Endodermal cell (in vitro differentiated cells): Measurements from ENCODE around the gene BMP7. TPM values are rescaled to one million over a fixed set of nuclear protein-coding genes. Genes with fewer than 3 reads are reported as not detected.

Experiments
- DNase-seq: peaks from one replicate; pipeline ENCODE4 v3.0.0-alpha.2; 2017
- H3K27ac ChIP-seq: 2 replicates; pipeline ENCODE4 v1.5.1; 2013; ENCODE audit warnings: mild to moderate bottlenecking, low read depth, low read length, moderate library complexity
- H3K27me3 ChIP-seq: 2 replicates; pipeline ENCODE4 v1.6.1; 2013; ENCODE audit warnings: mild to moderate bottlenecking, low read length, moderate library complexity; ENCODE audit not compliant: insufficient read depth, control insufficient read depth, poor library complexity, severe bottlenecking
- H3K36me3 ChIP-seq: 2 replicates; pipeline ENCODE4 v1.7.0; 2013; ENCODE audit warnings: mild to moderate bottlenecking, low read length, moderate library complexity; ENCODE audit not compliant: control insufficient read depth, insufficient read depth
- H3K4me1 ChIP-seq: one replicate; pipeline ENCODE4 v1.7.0; 2013; ENCODE audit warnings: low read length; ENCODE audit not compliant: control insufficient read depth, insufficient read depth
- H3K4me3 ChIP-seq: 2 replicates; pipeline ENCODE4 v1.5.1; 2013; ENCODE audit warnings: mild to moderate bottlenecking, low read length, moderate library complexity
- H3K9ac ChIP-seq: 2 replicates; pipeline ENCODE4 v1.6.1; 2013; ENCODE audit warnings: mild to moderate bottlenecking, low read length, moderate library complexity; ENCODE audit not compliant: poor library complexity, severe bottlenecking; ENCODE audit errors: extremely low read depth
- H3K9me3 ChIP-seq: 2 replicates; pipeline ENCODE4 v1.6.1; 2013; ENCODE audit warnings: mild to moderate bottlenecking, low read length, moderate library complexity; ENCODE audit not compliant: control insufficient read depth
- H3K27ac Mint-ChIP-seq: 2 replicates; pipeline ENCODE4 v1.8.0; 2020; ENCODE audit warnings: mixed read lengths
- H3K27me3 Mint-ChIP-seq: 2 replicates; pipeline ENCODE4 v1.8.0; 2021; ENCODE audit warnings: mild to moderate bottlenecking, mixed read lengths; ENCODE audit not compliant: insufficient read depth
- H3K36me3 Mint-ChIP-seq: 2 replicates; pipeline ENCODE4 v1.8.0; 2020; ENCODE audit warnings: low read depth, mixed read lengths
- H3K4me1 Mint-ChIP-seq: 2 replicates; pipeline ENCODE4 v1.8.0; 2020; ENCODE audit warnings: mixed read lengths
- H3K4me3 Mint-ChIP-seq: 2 replicates; pipeline ENCODE4 v1.8.0; 2020; ENCODE audit warnings: mild to moderate bottlenecking, moderate library complexity, mixed read lengths
- H3K9me3 Mint-ChIP-seq: 2 replicates; pipeline ENCODE4 v1.8.0; 2020; ENCODE audit warnings: mild to moderate bottlenecking, mixed read lengths
- CTCF ChIP-seq: fragments of 200-600 bp; sonication (generic); conservative IDR thresholded peaks from 2 replicates; pipeline ENCODE4 v1.5.0; 2021; ENCODE audit warnings: antibody characterized with exemption, mild to moderate bottlenecking
- WGBS, 2 experiments: methylation state at CpG; one replicate each; pipeline versions ENCODE4 v1.1.5 to v1.1.7; 2013; ENCODE audit warnings: missing lambda C conversion rate in 2 of 2, mixed read lengths in 1 of 2; ENCODE audit not compliant: insufficient coverage in 1 of 2, insufficient read length in 1 of 2; 5-methylcytosine and 5-hydroxymethylcytosine counted together
- total RNA-seq, 2 donors: library from RNA; stranded (reverse); fragmentation: NEBNext Ultra II Directional in 1 of 2; extraction: Animal tissue kit (Norgen Biotek cat#: 25700) in 1 of 2; gene quantifications; 2 replicates in 1 of 2; 3 replicates in 1 of 2; pipeline ENCODE4 v1.2.1, GENCODE V29; 2021

BMP7 gene
- total RNA-seq, 2 donors from 2014 or later, result 45.6 to 49.6 TPM

- H3K9me3 Mint-ChIP-seq, result peaks cover 7% of the 10 kb centered on the region
- Histone ChIP-seq H3K9me3 (peaks cover 3% of the 10 kb centered on the region), H3K27me3 (no peaks in the 10 kb centered on the region), H3K4me3 (no peak overlapping the region), H3K36me3 (peaks cover 6% of the 10 kb centered on the region), H3K4me1 (no peaks in the 10 kb centered on the region), H3K9ac (no peak overlapping the region), H3K27ac (no peak overlapping the region)
- DNase-seq, result no peak
- 83 to 92% methylated on average over 8 to 10 of the region's 10 CpGs for WGBS, 2 experiments
- peaks cover 4% of the 10 kb centered on the region for H3K4me1 Mint-ChIP-seq
- no peak for TF ChIP-seq CTCF
- H3K27ac Mint-ChIP-seq, result no peak overlapping the region
- H3K27me3 Mint-ChIP-seq, result no peaks in the 10 kb centered on the region
- H3K36me3 Mint-ChIP-seq, result peaks cover 34% of the 10 kb centered on the region
- no peak overlapping the region for H3K4me3 Mint-ChIP-seq
Observed at GRCh38 chr20:57180387-57180786, 86.1 kb downstream of the BMP7 start.

- no peak overlapping the region for H3K27ac Mint-ChIP-seq
- Histone ChIP-seq H3K27ac (no peak overlapping the region), H3K36me3 (peaks cover 6% of the 10 kb centered on the region), H3K4me1 (no peaks in the 10 kb centered on the region), H3K4me3 (no peak overlapping the region), H3K9me3 (no peaks in the 10 kb centered on the region), H3K9ac (no peak overlapping the region), H3K27me3 (no peaks in the 10 kb centered on the region)
- H3K4me3 Mint-ChIP-seq, result no peak overlapping the region
- DNase-seq, result peak; percentile 66
- H3K4me1 Mint-ChIP-seq, result peaks cover 4% of the 10 kb centered on the region
- no peaks in the 10 kb centered on the region for H3K27me3 Mint-ChIP-seq
- peaks cover 33% of the 10 kb centered on the region for H3K36me3 Mint-ChIP-seq
- WGBS, 2 experiments, result 88 to 98% methylated on average over 8 to 20 of the region's 20 CpGs
- TF ChIP-seq CTCF, result no peak
- H3K9me3 Mint-ChIP-seq, result no peaks in the 10 kb centered on the region
Observed at GRCh38 chr20:57179265-57179664, 87.2 kb downstream of the BMP7 start.

GRCh38 chr20:57178582-57179111 lies 87.8 kb downstream of the BMP7 start:
- Histone ChIP-seq H3K36me3 (peaks cover 6% of the 10 kb centered on the region), H3K4me3 (no peak overlapping the region), H3K4me1 (no peaks in the 10 kb centered on the region), H3K9me3 (no peaks in the 10 kb centered on the region), H3K27me3 (no peaks in the 10 kb centered on the region), H3K9ac (no peak overlapping the region), H3K27ac (no peak overlapping the region)
- TF ChIP-seq CTCF, result no peak
- Mint-ChIP-seq H3K4me3 (no peak overlapping the region), H3K9me3 (no peaks in the 10 kb centered on the region), H3K36me3 (peaks cover 32% of the 10 kb centered on the region), H3K27ac (no peak overlapping the region), H3K4me1 (peaks cover 4% of the 10 kb centered on the region), H3K27me3 (no peaks in the 10 kb centered on the region)
- DNase-seq, result no peak
- WGBS, 2 experiments, result 89 to 94% methylated on average over 7 to 8 of the region's 8 CpGs
